Upper lobe of left lung (tissue), 6 donors: ENCODE measurements around the gene SERGEF. TPM values are rescaled to one million over a fixed set of nuclear protein-coding genes. Genes with fewer than 3 reads are reported as not detected.
A peak's percentile ranks its signal among the peaks of the same experiment; 100 is the strongest.

Source experiments
- ATAC-seq, 2 donors: fragments of 200-7000 bp; cut with Tn5 transposase; one replicate each; pipeline ENCODE4 v1.9.1; 2022; ENCODE audit warnings: mild to moderate bottlenecking in 2 of 2, moderate library complexity in 2 of 2; ENCODE audit not compliant: low FRiP score in 2 of 2
- DNase-seq, 2 donors: peaks; one replicate each; pipeline ENCODE4 v3.0.0-alpha.2; 2019 to 2020
- H3K27ac ChIP-seq, 4 donors: fragments of 200-600 bp; sonication (generic); one replicate each; pipeline ENCODE4 v1.5.1; 2016 to 2019
- H3K27me3 ChIP-seq, 4 donors: fragments of 200-600 bp; sonication (generic); one replicate each; pipeline ENCODE4 v1.5.1; 2017 to 2019
- H3K36me3 ChIP-seq, 4 donors: fragments of 200-600 bp; sonication (generic); one replicate each; pipeline ENCODE4 v1.5.1; 2016 to 2019
- H3K4me1 ChIP-seq, 4 donors: fragments of 200-600 bp; sonication (generic); one replicate each; pipeline ENCODE4 v1.5.1; 2018 to 2019
- H3K4me3 ChIP-seq, 4 donors: fragments of 200-600 bp; sonication (generic); one replicate each; pipeline ENCODE4 v1.5.1; 2017 to 2019; ENCODE audit warnings: mild to moderate bottlenecking in 2 of 4, moderate library complexity in 1 of 4
- H3K9me3 ChIP-seq, 4 donors: fragments of 200-600 bp; sonication (generic); one replicate each; pipeline ENCODE4 v1.5.1; 2018 to 2019
- EP300 ChIP-seq, 4 donors: sonication (generic); formaldehyde crosslinking; IDR thresholded peaks; one replicate each; pipeline ENCODE4 v1.5.1; 2017; ENCODE audit warnings: antibody characterized with exemption in 4 of 4, control low read depth in 2 of 4
- POLR2A ChIP-seq, 4 donors: fragments of 450-650 bp; IDR thresholded peaks; one replicate each; pipeline ENCODE4 v1.5.1; 2016 to 2017; ENCODE audit warnings: antibody characterized with exemption in 4 of 4, mild to moderate bottlenecking in 2 of 4
- POLR2AphosphoS5 ChIP-seq, 2 donors: sonication (generic); formaldehyde crosslinking; IDR thresholded peaks; one replicate each; pipeline ENCODE4 v1.5.1; 2017; ENCODE audit warnings: antibody characterized with exemption in 2 of 2
- WGBS, 2 donors: methylation state at CpG; one replicate each; pipeline ENCODE4 v1.1.5; 2017 to 2018; 5-methylcytosine and 5-hydroxymethylcytosine counted together
- total RNA-seq, 6 donors: library from RNA; depleted of rRNA in 4 of 6; stranded (reverse); fragments of >200 nt in 4 of 6; gene quantifications; one replicate each; pipeline versions ENCODE4 v1.1.0 to v1.2.1, GENCODE V29; 2016 to 2021
- TF ChIP-seq, protein P1 (sequence below), 6 experiments: fragments of 450-650 bp in 4 of 6; fragments of 200-600 bp in 2 of 6; sonication (generic) in 2 of 6; IDR thresholded peaks; one replicate each; pipeline ENCODE4 v1.5.1; 2016 to 2019; ENCODE audit warnings: antibody characterized with exemption in 6 of 6
- donor health status: DM: no; HTN: no; CAD: no; lungs with moderate emphysema.
- donor health status: DM: no; HTN: yes; CAD: no; lungs with severe emphysema.

Gene SERGEF
- total RNA-seq, 6 donors from 2014 or later, result 21.7 to 40.5 (median 34.8) TPM

DNA sequence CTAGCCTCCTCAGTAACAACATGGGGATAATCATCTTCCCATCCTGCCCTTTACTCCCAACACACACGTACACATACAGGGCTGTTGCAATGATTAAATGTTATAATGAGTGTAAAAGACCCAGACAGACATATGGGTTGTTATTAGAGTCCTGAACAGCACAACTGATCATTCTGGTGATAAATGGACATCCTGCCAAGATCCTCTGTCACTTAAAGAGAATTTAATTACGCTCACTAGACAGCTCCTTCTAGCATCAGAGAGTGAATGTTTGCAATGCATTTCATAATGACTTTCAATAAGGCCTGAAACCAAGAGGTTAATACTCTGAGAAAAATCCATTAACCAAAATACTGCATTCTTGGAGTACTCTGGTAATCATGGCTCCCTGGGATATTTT lies 162.5 kb downstream of the SERGEF start:
- Histone ChIP-seq H3K9me3 (no peaks in the 10 kb centered on the region), H3K4me3 (no peak overlapping the region), H3K36me3 (peaks cover 0 to 10% (median 0%) of the 10 kb centered on the region in 4 donors), H3K27me3 (no peaks in the 10 kb centered on the region), H3K27ac (no peak overlapping the region), H3K4me1 (no peaks in the 10 kb centered on the region)
- DNase-seq, result no peak
- no peak for TF ChIP-seq POLR2A (IDR thresholded peaks at IDR 0.05)
- TF ChIP-seq, protein P1, sequence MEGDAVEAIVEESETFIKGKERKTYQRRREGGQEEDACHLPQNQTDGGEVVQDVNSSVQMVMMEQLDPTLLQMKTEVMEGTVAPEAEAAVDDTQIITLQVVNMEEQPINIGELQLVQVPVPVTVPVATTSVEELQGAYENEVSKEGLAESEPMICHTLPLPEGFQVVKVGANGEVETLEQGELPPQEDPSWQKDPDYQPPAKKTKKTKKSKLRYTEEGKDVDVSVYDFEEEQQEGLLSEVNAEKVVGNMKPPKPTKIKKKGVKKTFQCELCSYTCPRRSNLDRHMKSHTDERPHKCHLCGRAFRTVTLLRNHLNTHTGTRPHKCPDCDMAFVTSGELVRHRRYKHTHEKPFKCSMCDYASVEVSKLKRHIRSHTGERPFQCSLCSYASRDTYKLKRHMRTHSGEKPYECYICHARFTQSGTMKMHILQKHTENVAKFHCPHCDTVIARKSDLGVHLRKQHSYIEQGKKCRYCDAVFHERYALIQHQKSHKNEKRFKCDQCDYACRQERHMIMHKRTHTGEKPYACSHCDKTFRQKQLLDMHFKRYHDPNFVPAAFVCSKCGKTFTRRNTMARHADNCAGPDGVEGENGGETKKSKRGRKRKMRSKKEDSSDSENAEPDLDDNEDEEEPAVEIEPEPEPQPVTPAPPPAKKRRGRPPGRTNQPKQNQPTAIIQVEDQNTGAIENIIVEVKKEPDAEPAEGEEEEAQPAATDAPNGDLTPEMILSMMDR (IDR thresholded peaks at IDR 0.05), result no peak
- TF ChIP-seq POLR2AphosphoS5 (IDR thresholded peaks at IDR 0.05), result no peak
- TF ChIP-seq EP300 (IDR thresholded peaks at IDR 0.05), result no peak
- 89 to 95% methylated on average over 2 of the region's 2 CpGs for WGBS, 2 donors
- no peak for ATAC-seq

DNA sequence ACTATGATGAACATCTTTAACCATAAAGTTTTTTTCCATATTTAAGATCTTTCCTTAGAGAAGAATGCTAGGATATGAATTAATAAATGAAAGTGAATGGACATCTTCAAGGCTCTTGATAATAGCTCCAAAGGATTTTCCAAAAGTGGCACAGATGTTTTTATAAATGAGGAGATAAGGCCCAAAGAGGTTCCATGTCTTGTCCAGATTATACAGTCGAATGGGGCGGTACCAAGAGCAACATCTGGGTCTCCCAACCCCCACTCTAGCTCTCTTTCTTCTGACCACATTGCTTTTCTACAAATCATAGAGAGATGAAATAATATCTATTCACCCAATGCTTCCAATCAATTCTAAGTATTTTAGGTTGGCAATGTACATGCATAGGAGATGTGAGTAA lies 164.1 kb downstream of the SERGEF start:
- H3K27me3 ChIP-seq, result no peaks in the 10 kb centered on the region
- DNase-seq (no peak), ATAC-seq (no peak)
- H3K9me3 ChIP-seq, result no peaks in the 10 kb centered on the region
- H3K4me3 ChIP-seq, result no peak overlapping the region
- peaks cover 0 to 10% (median 0%) of the 10 kb centered on the region in 4 donors for H3K36me3 ChIP-seq
- no peaks in the 10 kb centered on the region for H3K4me1 ChIP-seq
- TF ChIP-seq POLR2A (IDR thresholded peaks at IDR 0.05) (no peak), EP300 (IDR thresholded peaks at IDR 0.05) (no peak), POLR2AphosphoS5 (IDR thresholded peaks at IDR 0.05) (no peak)
- TF ChIP-seq, protein P1 (IDR thresholded peaks at IDR 0.05), result no peak
- WGBS, 2 donors, result 96 to 98% methylated on average over 2 of the region's 2 CpGs
- H3K27ac ChIP-seq, result no peak overlapping the region

DNA sequence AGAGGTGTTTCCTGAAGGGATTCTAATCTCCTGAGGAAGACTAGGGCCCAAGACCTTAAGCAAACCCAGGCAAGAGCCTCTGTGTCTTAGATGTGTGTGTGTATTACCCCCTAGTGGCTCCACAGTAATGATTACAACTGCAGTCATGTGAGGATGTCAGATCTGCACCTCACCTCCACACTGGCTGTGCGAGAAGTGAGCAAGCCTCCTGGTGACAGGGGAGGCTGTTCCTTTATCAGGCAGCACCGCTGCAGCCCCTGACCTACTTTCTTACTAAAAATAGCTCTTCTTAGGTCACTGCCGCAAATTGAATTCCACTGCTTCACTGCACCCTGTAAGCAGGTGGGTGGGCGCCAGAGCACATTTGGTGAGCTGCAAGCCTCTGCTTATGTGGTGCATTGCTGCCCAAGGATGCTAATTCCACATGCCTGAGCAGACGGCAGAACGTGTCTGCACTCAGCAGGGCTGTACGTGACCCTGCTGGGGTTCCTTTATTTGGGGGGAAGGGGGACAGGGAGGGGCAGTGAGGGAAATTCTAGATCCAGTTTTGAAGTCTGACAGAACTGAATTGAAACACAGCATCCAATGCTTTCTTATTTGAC lies 165.9 kb downstream of the SERGEF start:
- ATAC-seq (no peak), DNase-seq (no peak)
- no peaks in the 10 kb centered on the region for H3K27me3 ChIP-seq
- H3K36me3 ChIP-seq, result peaks cover 0 to 10% (median 0%) of the 10 kb centered on the region in 4 donors
- H3K4me1 ChIP-seq, result no peaks in the 10 kb centered on the region
- no peaks in the 10 kb centered on the region for H3K9me3 ChIP-seq
- H3K27ac ChIP-seq, result no peak overlapping the region
- WGBS, 2 donors, result 90 to 96% methylated on average over 5 to 7 of the region's 7 CpGs
- no peak overlapping the region for H3K4me3 ChIP-seq
- TF ChIP-seq POLR2A (IDR thresholded peaks at IDR 0.05) (no peak), EP300 (IDR thresholded peaks at IDR 0.05) (no peak), POLR2AphosphoS5 (IDR thresholded peaks at IDR 0.05) (no peak)
- TF ChIP-seq, protein P1 (IDR thresholded peaks at IDR 0.05), result peak in 1 of 6 experiments; percentile 9

DNA sequence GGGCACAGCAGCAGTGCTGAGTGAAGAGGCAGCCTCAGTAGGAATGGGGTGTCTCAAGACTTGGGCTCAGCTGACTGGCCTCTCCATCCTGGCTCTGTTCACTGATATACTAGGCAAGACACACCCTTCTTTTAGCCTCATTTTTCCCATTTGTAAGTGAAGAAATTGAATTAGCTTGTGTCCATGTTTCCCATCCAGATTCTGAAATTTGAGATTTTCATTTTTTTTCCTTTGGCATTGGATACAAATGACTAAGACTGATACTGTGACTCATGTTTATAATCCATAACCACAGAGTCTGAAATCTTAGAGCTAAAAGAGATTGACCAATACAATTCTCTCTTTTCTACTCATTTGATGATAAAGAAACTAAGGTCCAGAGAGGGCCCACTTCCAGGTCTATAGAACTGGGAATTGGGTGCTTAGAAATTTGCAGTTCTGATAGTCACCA lies 167.4 kb downstream of the SERGEF start:
- no peaks in the 10 kb centered on the region for H3K9me3 ChIP-seq
- TF ChIP-seq, protein P1 (IDR thresholded peaks at IDR 0.05), result no peak
- TF ChIP-seq EP300 (IDR thresholded peaks at IDR 0.05) (no peak), POLR2A (IDR thresholded peaks at IDR 0.05) (no peak), POLR2AphosphoS5 (IDR thresholded peaks at IDR 0.05) (no peak)
- H3K4me3 ChIP-seq, result no peak overlapping the region
- no peak overlapping the region for H3K27ac ChIP-seq
- no peaks in the 10 kb centered on the region for H3K27me3 ChIP-seq
- H3K36me3 ChIP-seq, result peaks cover 0 to 10% (median 0%) of the 10 kb centered on the region in 4 donors
- ATAC-seq (peak in 1 of 2 donors; percentile 83), DNase-seq (no peak)
- H3K4me1 ChIP-seq, result no peaks in the 10 kb centered on the region

DNA sequence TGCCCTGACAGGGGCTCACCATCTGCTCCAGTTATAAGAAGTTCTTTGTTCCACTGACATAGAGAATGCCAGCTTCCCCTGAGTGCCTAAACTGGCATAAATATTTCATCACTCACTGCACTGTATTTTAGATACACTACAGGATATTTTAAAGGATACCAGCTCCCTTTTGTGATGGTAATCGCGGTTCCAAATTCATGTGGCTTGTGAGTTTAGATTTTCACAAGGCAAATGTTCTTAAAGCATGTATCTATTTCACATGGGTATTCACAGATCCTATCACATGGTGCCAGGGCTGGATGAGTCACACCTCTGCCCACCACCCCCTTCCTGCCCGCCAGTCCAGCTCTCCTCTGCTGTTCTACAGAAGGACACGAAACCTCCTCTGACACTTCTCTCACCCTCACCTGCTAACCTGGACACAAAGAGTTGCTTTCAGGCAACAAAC lies 172.7 kb downstream of the SERGEF start:
- DNase-seq (no peak), ATAC-seq (no peak)
- Histone ChIP-seq H3K4me1 (no peaks in the 10 kb centered on the region), H3K9me3 (no peaks in the 10 kb centered on the region), H3K36me3 (no peaks in the 10 kb centered on the region), H3K4me3 (no peak overlapping the region), H3K27ac (no peak overlapping the region), H3K27me3 (no peaks in the 10 kb centered on the region)
- TF ChIP-seq POLR2A (IDR thresholded peaks at IDR 0.05), result no peak
- TF ChIP-seq, protein P1 (IDR thresholded peaks at IDR 0.05), result no peak
- no peak for TF ChIP-seq EP300 (IDR thresholded peaks at IDR 0.05)
- TF ChIP-seq POLR2AphosphoS5 (IDR thresholded peaks at IDR 0.05), result no peak
- 85 to 92% methylated on average over 4 of the region's 4 CpGs for WGBS, 2 donors
